ENCODE data around the gene ALMS1. TPM values are rescaled to one million over a fixed set of nuclear protein-coding genes. Genes with fewer than 3 reads are reported as not detected.
"Not testable (repeated sequence)": the region's sequence is repeated elsewhere in the genome, so short reads cannot be mapped to it uniquely, and the experiment has no call there.

ALMS1 gene
- total and polyA plus RNA-seq, 2 of the 8 experiments (the other 6 are each of a cell fraction or from before 2014, with no cell fraction given): 21.8 to 45.6 TPM

- H3K18ac ChIP-seq (ENCODE audit: extremely low read depth, low read length); H2BK20ac ChIP-seq (ENCODE audit: low read length); H2BK120ac ChIP-seq (replicated peaks; ENCODE audit: low read depth, low read length); H2AK5ac ChIP-seq (ENCODE audit: low read depth, low read length); DNase-seq (ENCODE audit: low read depth in 1 of 2, low spot score in 2 of 2); H3K36me3 ChIP-seq (ENCODE audit: control insufficient read depth in 2 of 4, insufficient read depth in 4 of 4, low read length in 3 of 4); H2BK5ac ChIP-seq (ENCODE audit: low read depth, low read length); H3K56ac ChIP-seq (replicated peaks; ENCODE audit: insufficient read length, low read depth, low read length); H3K23me2 ChIP-seq (ENCODE audit: low read depth, low read length); H4K8ac ChIP-seq (ENCODE audit: extremely low read depth, insufficient read depth, low read length); H4K20me1 ChIP-seq (replicated peaks in 1 of 2; ENCODE audit: control insufficient read depth in 1 of 2, insufficient read depth in 2 of 2, low read length in 2 of 2); H3K4me3 ChIP-seq (ENCODE audit: extremely low read depth in 1 of 4, insufficient read depth in 2 of 4, low read depth in 3 of 4, low read length in 4 of 4); H2BK15ac ChIP-seq (ENCODE audit: low read length); H2AFZ ChIP-seq (ENCODE audit: low read length); H3K4ac ChIP-seq (replicated peaks; ENCODE audit: insufficient read length, low read depth, low read length); H3K23ac ChIP-seq (ENCODE audit: insufficient read length); H3K14ac ChIP-seq (ENCODE audit: insufficient read length); FAIRE-seq; POLR2A ChIA-PET (ENCODE audit: partially characterized antibody); H2BK12ac ChIP-seq (ENCODE audit: low read depth, low read length); H3K4me2 ChIP-seq (ENCODE audit: insufficient read depth in 1 of 2, low read depth in 2 of 2, low read length in 2 of 2); H3K79me1 ChIP-seq (ENCODE audit: low read depth, low read length); H3K27me3 ChIP-seq (replicated peaks in 1 of 4; ENCODE audit: control insufficient read depth in 3 of 4, extremely low read depth in 1 of 4, insufficient read depth in 3 of 4, low read length in 3 of 4); H3K27ac ChIP-seq (ENCODE audit: low read depth, low read length); H4K91ac ChIP-seq (replicated peaks; ENCODE audit: insufficient read length, low read length); H4K5ac ChIP-seq (ENCODE audit: insufficient read length, low read depth, low read length); H3K79me2 ChIP-seq (ENCODE audit: control insufficient read depth in 1 of 2, insufficient read depth in 2 of 2, low read length in 2 of 2); H3K4me1 ChIP-seq (replicated peaks in 1 of 4; ENCODE audit: control insufficient read depth in 3 of 4, insufficient read depth in 4 of 4, low read length in 3 of 4); H3K9ac ChIP-seq (replicated peaks in 1 of 4; ENCODE audit: extremely low read depth in 1 of 4, low read depth in 3 of 4, low read length in 3 of 4): not testable (repeated sequence)
- H3K9me3 ChIP-seq (ENCODE audit: insufficient read depth in 2 of 2, low read depth in 1 of 2, low read length in 1 of 2): peaks cover 12 to 13% of the 10 kb centered on the region in 2 experiments
- 80% methylated on average over 10 of the region's 10 CpGs; no CpG with 5 or more reads in 1 of the 2 experiments for WGBS, 2 experiments (ENCODE audit: extremely low coverage in 1 of 2, insufficient coverage in 1 of 2, insufficient read length in 1 of 2, insufficient replicate concordance in 2 of 2, low coverage in 1 of 2, low lambda C conversion rate in 2 of 2, missing lambda C conversion rate in 1 of 2)
- CTCF ChIA-PET (ENCODE audit: partially characterized antibody): interaction anchor here (0.5 to 1.3 kb wide), 2 partner anchors 22 to 32 kb away, joined by 3 to 6 read pairs; no protein-coding TSS in a partner anchor
These were observed 262.1 kb downstream of the ALMS1 start for GRCh38 chr2:73647690-73648089.
